ENCODE measurements around the gene ACTL10. TPM values are rescaled to one million over a fixed set of nuclear protein-coding genes. Genes with fewer than 3 reads are reported as not detected.

Gene ACTL10
- total and polyA plus RNA-seq, 11 donors = 0.13 to 1.1 (median 0.36) TPM

DNA sequence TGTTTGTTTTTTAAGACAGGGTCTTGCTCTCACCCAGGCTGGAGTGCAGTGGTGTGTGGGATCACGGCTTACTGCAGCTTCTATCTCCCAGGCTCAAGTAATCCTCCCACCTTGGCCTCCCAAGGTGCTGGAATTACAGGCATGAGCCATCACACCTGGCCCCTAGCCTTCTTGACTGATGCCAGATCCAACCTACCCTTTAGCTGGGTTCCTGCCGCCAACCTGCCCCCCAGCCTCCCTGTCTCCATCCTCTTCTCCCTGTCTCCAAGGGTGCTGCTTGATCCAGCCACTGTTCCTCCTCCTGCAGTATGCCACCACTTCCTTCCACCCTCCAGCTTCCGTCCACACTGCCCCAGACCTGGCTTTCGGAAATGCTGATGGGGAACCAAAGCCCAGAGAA is 7.8 kb upstream of the ACTL10 start:
- intact Hi-C loops (cut with DNase I) = no loop called here
- peaks cover 0 to 22% (median 10%) of the 10 kb centered on the region in 12 donors for H3K4me1 ChIP-seq
- no peak for DNase-seq
- H3K36me3 ChIP-seq = peaks cover 0 to 37% (median 17%) of the 10 kb centered on the region in 9 donors
- TF ChIP-seq POLR2A (IDR thresholded peaks at IDR 0.05) = no peak
- TF ChIP-seq, protein P1, sequence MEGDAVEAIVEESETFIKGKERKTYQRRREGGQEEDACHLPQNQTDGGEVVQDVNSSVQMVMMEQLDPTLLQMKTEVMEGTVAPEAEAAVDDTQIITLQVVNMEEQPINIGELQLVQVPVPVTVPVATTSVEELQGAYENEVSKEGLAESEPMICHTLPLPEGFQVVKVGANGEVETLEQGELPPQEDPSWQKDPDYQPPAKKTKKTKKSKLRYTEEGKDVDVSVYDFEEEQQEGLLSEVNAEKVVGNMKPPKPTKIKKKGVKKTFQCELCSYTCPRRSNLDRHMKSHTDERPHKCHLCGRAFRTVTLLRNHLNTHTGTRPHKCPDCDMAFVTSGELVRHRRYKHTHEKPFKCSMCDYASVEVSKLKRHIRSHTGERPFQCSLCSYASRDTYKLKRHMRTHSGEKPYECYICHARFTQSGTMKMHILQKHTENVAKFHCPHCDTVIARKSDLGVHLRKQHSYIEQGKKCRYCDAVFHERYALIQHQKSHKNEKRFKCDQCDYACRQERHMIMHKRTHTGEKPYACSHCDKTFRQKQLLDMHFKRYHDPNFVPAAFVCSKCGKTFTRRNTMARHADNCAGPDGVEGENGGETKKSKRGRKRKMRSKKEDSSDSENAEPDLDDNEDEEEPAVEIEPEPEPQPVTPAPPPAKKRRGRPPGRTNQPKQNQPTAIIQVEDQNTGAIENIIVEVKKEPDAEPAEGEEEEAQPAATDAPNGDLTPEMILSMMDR (IDR thresholded peaks at IDR 0.05) = no peak
- no peaks in the 10 kb centered on the region for H3K9me3 ChIP-seq
- H3K4me3 ChIP-seq = no peak overlapping the region
- no peak overlapping the region for H3K27ac ChIP-seq
- 92 to 97% (median 95%) methylated on average over 4 of the region's 4 CpGs for WGBS, 4 donors
- no peaks in the 10 kb centered on the region for H3K27me3 ChIP-seq
- ATAC-seq = no peak

DNA sequence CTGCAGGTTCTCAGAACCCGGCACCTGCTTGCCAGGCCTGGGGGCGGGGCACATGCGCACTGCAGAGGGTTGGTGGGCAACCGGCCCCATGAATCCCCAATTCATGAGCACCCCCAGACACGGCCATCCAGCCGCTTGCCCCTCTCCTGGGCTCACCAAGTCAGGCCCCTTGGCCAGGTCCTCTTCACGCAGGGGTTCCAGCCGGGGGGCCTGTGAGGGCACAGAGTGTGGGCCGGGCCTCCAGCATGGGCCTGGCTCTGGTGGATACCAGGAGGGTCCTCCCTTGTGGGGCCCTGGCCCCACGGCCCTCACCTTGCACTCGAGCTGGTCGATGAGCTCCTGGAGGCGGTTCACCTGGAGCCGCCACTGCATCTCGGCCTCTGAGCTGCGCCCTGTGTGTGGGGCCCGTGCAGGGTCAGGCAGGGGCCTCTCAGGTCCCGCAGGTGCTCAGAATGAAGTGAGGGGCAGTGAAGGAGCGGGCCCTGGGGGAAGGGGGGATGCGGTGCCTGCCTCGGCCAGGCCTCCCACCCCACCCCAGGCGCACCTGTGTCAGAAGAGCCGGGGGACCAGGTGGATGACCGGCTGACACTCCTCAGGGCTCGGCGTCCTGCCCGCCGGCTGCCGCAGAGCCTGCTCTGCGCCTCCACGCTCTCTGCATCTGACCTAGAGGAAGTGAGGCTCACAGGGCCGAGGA is 7.3 kb upstream of the ACTL10 start:
- H3K4me1 ChIP-seq = peaks cover 0 to 22% (median 14%) of the 10 kb centered on the region in 12 donors
- intact Hi-C loops (cut with DNase I) = loop anchor here in 1 of 10 donors (5.0 kb wide), 1 partner anchor 257 kb away; the partner anchor contains the start of gene CDK5RAP1
- peaks cover 0 to 37% (median 17%) of the 10 kb centered on the region in 9 donors for H3K36me3 ChIP-seq
- DNase-seq (no peak), ATAC-seq (no peak)
- no peaks in the 10 kb centered on the region for H3K27me3 ChIP-seq
- 95 to 97% (median 96%) methylated on average over 22 to 32 of the region's 32 CpGs for WGBS, 4 donors
- H3K9me3 ChIP-seq = no peaks in the 10 kb centered on the region
- H3K27ac ChIP-seq = no peak overlapping the region
- no peak overlapping the region for H3K4me3 ChIP-seq
- TF ChIP-seq POLR2A (IDR thresholded peaks at IDR 0.05) = no peak
- TF ChIP-seq, protein P1 (IDR thresholded peaks at IDR 0.05) = no peak

- H3K9me3 ChIP-seq = no peaks in the 10 kb centered on the region
- TF ChIP-seq, protein P1 (IDR thresholded peaks at IDR 0.05) = no peak
- TF ChIP-seq POLR2A (IDR thresholded peaks at IDR 0.05) = no peak
- no peak overlapping the region for H3K4me3 ChIP-seq
- intact Hi-C loops (cut with DNase I) = loop anchor here in 1 of 10 donors (5.0 kb wide), 1 partner anchor 258 kb away; the partner anchor contains the start of gene CDK5RAP1
- H3K4me1 ChIP-seq = peaks cover 0 to 24% (median 15%) of the 10 kb centered on the region in 12 donors
- 92 to 97% (median 93%) methylated on average over 9 to 21 of the region's 21 CpGs for WGBS, 4 donors
- no peak overlapping the region for H3K27ac ChIP-seq
- no peaks in the 10 kb centered on the region for H3K27me3 ChIP-seq
- ATAC-seq (no peak), DNase-seq (no peak)
- H3K36me3 ChIP-seq = peaks cover 0 to 37% (median 17%) of the 10 kb centered on the region in 9 donors
Measured at GRCh38 chr20:33660035-33660684, 6.6 kb upstream of the ACTL10 start.

DNA sequence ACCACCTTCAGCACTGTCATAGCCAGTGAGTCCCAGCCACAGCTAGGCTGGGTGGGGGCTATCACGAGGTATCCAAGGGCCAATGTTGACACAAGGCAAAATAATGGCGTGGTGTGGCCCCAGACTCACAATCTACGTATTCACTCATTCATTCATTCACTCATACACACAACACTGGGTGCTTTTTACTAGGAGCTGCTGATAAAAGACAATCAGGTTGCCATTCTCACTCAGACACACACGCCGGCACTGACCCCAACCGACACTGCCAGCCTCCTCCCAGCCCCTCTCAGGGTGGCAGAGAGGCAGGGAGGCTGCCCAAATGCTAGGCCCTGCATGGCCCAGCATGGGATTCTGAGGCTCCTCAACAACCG is 6.1 kb upstream of the ACTL10 start:
- Histone ChIP-seq H3K4me1 (peaks cover 0 to 24% (median 15%) of the 10 kb centered on the region in 12 donors), H3K27ac (no peak overlapping the region), H3K9me3 (no peaks in the 10 kb centered on the region), H3K36me3 (peaks cover 0 to 37% (median 17%) of the 10 kb centered on the region in 9 donors), H3K4me3 (no peak overlapping the region), H3K27me3 (no peaks in the 10 kb centered on the region)
- ATAC-seq (no peak), DNase-seq (no peak)
- TF ChIP-seq, protein P1 (IDR thresholded peaks at IDR 0.05) = no peak
- no peak for TF ChIP-seq POLR2A (IDR thresholded peaks at IDR 0.05)
- intact Hi-C loops (cut with DNase I) = loop anchor here in 1 of 10 donors (5.0 kb wide), 1 partner anchor 258 kb away; the partner anchor contains the start of gene CDK5RAP1
- 89 to 96% (median 94%) methylated on average over 7 of the region's 7 CpGs for WGBS, 4 donors
